ENCODE measurements around the gene SPPL2B.

DNA sequence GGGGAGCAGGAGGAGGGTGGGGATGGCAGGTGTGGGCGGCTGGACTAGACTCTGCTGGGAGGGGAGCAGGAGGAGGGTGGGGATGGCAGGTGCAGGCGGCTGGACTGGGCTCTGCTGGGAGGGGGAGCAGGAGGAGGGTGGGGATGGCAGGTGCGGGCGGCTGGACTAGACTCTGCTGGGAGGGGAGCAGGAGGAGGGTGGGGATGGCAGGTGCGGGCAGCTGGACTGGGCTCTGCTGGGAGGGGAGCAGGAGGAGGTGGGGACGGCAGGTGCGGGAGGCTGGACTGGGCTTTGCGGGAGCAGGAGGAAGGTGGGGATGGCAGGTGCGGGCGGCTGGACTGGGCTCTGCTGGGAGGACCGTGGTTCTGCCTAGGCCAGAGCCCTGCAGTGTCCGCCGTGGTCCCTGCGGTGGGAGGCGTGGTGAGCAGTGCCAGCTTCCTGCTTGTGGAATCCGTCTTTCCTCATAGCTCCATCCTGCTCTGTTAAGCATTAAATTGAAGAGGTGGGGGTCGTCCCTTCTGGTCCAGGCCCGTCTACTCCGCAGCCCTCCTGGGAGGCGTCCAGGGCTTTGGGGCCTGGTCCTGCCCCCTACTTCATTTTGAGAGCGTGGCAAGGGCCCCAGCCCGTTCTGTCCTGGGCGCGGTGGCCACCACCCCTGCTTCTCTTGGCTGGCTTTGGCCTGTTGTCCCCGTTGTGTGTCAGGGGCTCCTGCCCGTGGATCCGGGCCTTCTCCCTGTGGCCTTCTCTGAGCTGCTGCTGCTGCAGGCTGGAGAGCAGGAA, 4.7 kb downstream of the SPPL2B start:
- TF ChIP-seq, protein P1, sequence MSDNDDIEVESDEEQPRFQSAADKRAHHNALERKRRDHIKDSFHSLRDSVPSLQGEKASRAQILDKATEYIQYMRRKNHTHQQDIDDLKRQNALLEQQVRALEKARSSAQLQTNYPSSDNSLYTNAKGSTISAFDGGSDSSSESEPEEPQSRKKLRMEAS (IDR thresholded peaks at IDR 0.05): no peak
- TF ChIP-seq, protein P2, sequence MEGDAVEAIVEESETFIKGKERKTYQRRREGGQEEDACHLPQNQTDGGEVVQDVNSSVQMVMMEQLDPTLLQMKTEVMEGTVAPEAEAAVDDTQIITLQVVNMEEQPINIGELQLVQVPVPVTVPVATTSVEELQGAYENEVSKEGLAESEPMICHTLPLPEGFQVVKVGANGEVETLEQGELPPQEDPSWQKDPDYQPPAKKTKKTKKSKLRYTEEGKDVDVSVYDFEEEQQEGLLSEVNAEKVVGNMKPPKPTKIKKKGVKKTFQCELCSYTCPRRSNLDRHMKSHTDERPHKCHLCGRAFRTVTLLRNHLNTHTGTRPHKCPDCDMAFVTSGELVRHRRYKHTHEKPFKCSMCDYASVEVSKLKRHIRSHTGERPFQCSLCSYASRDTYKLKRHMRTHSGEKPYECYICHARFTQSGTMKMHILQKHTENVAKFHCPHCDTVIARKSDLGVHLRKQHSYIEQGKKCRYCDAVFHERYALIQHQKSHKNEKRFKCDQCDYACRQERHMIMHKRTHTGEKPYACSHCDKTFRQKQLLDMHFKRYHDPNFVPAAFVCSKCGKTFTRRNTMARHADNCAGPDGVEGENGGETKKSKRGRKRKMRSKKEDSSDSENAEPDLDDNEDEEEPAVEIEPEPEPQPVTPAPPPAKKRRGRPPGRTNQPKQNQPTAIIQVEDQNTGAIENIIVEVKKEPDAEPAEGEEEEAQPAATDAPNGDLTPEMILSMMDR (IDR thresholded peaks at IDR 0.05; ENCODE audit: low read depth, low read length, missing input control): no peak
- no peak for TF ChIP-seq GABPA (IDR thresholded peaks at IDR 0.05 in 1 of 2, conservative IDR thresholded peaks at IDR 0.05 in 1 of 2)

Measured in liver (tissue), 3 donors.